GM19438 (cell line): ENCODE data around the gene LAMB1.
"Not testable (repeated sequence)": the region's sequence is repeated elsewhere in the genome, so short reads cannot be mapped to it uniquely, and the experiment has no call there.

Source experiments
- ATAC-seq: cut with Tn5 transposase; IDR thresholded peaks from one replicate; pipeline ENCODE4 v1.9.1; 2021; ENCODE audit warnings: low read depth; ENCODE audit not compliant: unreplicated experiment

Gene LAMB1

GRCh38 chr7:107890962-107891635 is 111.9 kb downstream of the LAMB1 start, which contains the start of gene DLD:
TSS of gene DLD (plus strand) at chr7:107891183. CDS start at chr7:107891251, 68 bp downstream.
- peak; percentile 98 for ATAC-seq

DNA sequence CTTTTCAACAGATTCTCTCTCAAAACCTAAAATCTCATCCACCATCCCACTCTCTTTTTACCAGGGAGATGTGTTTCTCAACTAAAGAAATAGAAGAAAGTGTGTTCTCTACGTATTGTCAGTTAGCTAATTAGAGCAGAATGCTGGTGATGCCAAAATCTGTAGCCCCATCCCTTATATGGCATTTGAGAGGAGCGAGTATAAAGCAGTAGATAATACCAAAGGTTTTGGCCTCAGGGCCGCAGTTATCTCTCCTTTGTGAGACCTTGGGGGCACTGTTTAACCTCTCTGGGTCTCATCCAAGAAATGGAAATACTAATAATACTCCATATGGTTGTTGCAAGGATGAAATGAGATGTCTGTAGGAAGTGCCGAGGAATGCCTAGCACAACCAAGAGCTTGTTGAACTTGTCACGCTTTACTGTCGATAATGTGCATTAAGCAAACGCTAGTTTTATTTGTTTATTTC is 112.4 kb downstream of the LAMB1 start:
- peak; percentile 4 for ATAC-seq

GRCh38 chr7:107889992-107890391 is 113.0 kb downstream of the LAMB1 start:
- ATAC-seq, result no peak

- not testable (repeated sequence) for ATAC-seq
These were observed 115.1 kb downstream of the LAMB1 start for GRCh38 chr7:107887827-107888226.

DNA sequence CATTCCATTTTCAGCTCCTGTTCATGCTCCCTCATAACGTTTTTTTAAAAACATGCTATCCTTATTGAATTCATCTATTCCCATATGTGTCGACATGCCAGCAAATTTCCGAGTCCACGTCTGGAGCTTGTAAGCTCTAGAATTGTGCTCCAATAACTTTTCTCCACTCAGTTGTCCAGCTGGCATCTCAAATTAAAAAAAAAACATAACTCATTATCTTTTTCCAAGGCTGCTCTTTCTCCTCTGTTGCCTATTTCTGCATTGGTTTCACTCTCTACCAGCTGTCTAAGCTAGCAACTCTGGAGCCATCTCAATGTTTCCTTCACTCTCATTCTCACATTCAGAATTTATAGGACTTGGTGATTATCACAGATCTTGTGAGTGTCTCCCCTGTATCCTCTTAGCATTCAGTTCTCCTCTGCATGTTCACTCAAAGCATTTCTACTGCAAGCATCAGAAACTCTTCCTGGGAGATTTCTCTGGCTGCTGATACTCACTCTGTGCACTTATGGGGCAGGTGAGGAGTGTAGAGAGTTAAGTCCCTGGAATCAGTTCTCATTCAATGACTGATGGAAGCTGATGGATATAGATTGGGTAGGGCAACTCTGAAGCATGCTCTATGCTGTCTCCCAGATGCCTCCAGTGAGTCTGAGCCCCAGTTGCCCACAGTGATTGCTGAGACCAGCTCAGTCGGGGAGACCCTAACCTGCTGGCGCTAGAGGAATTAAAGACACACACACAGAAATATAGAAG is 118.7 kb downstream of the LAMB1 start:
- ATAC-seq, result no peak

DNA sequence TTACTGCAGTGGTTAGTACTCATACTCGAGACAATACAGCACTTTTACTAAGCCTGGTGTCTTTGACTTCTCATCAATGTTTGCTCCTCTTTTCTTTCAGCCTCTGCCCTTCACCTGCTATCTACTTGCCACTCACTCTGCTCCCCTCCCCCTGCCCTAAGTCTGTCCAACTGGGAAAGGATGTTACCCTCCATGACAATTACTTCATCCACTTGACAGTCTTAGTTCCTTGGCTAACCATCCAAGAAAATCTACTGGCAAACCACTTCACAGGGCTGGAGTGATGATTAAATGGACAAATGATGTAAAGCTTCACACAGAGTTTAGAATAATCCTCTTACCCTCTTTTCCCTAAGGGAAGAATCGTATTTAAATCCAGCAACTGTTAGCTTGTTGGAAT is 120.2 kb downstream of the LAMB1 start:
- ATAC-seq, result no peak

DNA sequence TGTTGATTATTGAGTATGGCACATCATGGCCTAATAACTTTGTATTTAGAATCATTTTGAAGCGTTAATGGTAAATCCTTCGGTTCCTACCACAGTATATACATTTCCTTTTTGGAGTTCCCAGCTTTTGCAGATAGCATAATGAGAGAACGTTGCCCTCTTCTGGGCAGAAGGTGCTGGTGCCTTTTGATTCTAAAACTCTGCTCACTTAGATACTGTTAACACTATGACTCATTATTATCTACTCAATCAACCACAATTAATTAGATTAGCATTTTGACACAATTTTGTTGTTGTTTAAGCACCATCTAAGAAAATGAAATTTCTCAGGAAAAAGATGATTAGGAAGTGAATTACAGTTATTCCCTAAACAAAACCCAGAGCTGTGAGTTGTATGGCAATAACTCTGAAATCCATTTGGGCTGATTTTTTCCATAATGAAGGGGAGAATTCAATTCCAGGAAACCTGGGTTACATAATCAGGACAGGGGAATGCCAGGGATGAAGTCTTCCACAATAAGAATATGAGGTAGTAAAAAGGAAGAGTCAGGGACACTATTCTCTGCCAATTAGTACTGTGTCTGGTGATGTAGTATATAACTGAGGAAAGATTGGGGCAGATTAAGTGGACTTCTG is 123.4 kb downstream of the LAMB1 start:
- ATAC-seq, result peak; percentile 79

DNA sequence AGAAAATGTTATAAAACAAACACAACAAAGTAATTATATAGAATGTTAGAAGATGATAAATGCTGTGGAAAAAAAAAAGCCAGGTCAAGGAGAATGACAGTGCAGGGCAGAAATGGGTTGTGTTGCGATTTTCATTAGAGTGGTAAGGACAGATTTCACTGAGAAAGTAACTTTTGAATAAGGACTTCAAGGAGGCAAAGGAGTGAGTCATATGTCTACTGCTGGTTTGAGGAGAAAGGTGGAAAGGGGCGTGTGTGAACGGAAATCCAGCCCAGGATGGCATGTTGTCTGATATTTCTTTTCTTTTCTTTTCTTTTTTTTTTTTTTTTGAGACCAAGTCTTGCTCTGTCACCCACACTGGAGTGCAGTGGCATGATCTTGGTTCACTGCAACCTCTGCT is 124.3 kb downstream of the LAMB1 start:
- no peak for ATAC-seq

- no peak for ATAC-seq
These were observed 125.1 kb downstream of the LAMB1 start for GRCh38 chr7:107877731-107878382.

- ATAC-seq, result no peak
These were observed 126.0 kb downstream of the LAMB1 start for GRCh38 chr7:107876916-107877315.

GRCh38 chr7:107874605-107875446 is 128.1 kb downstream of the LAMB1 start:
- ATAC-seq, result no peak

GRCh38 chr7:107874111-107874510 is 128.8 kb downstream of the LAMB1 start:
- ATAC-seq, result no peak
